GM12878 (cell line): ENCODE measurements around the gene KANSL2. TPM values are rescaled to one million over a fixed set of nuclear protein-coding genes. Genes with fewer than 3 reads are reported as not detected.

Experiments
- BMI1 ChIP-seq: fragments of 450-650 bp; IDR thresholded peaks from 2 replicates; pipeline ENCODE4 v1.6.1; 2016; ENCODE audit warnings: mild to moderate bottlenecking, moderate library complexity, borderline replicate concordance
- CHD2 ChIP-seq: IDR thresholded peaks from 2 replicates; pipeline ENCODE4 v1.6.1; 2011; ENCODE audit warnings: low read depth, low read length, improper control_type of control experiment, borderline replicate concordance
- ESRRA ChIP-seq: IDR thresholded peaks from 2 replicates; pipeline ENCODE4 v1.6.1; 2012; ENCODE audit warnings: mild to moderate bottlenecking, low read length, improper control_type of control experiment
- MLLT1 ChIP-seq: fragments of 450-650 bp; IDR thresholded peaks from 2 replicates; pipeline ENCODE4 v1.6.1; 2016; ENCODE audit warnings: mild to moderate bottlenecking
- PKNOX1 ChIP-seq: fragments of 450-650 bp; IDR thresholded peaks from 2 replicates; pipeline ENCODE4 v1.6.1; 2016; ENCODE audit warnings: mild to moderate bottlenecking
- SPI1 ChIP-seq: IDR thresholded peaks from 2 replicates; pipeline ENCODE4 v1.6.1; 2011; ENCODE audit warnings: low read depth, mild to moderate bottlenecking, low read length, moderate library complexity, borderline replicate concordance; ENCODE audit not compliant: insufficient read depth
- polyA plus RNA-seq, 11 experiments: library from polyadenylated mRNA; depleted of rRNA in 4 of 11; unstranded in 6 of 11; stranded (reverse) in 5 of 11; fragments of >200 nt; fragmentation: Nextera tagmentation in 4 of 11; fragmentation: Illumina TruSeq in 1 of 11; extraction: Ambion mirVana in 4 of 11; extraction: Trizol in 1 of 11; gene quantifications; 1 replicate in 1 of 11; 2 replicates in 10 of 11; pipeline versions ENCODE4 v1.2.1 to v1.2.3, GENCODE V29; 2011 to 2016; ENCODE audit warnings: inconsistent platforms in 2 of 11, missing spikeins in 2 of 11, low read depth in 1 of 11
- total RNA-seq, 4 experiments: library from RNA; depleted of rRNA in 3 of 4; stranded (reverse); fragments of >200 nt in 3 of 4; fragmentation: Illumina TruSeq in 1 of 4; extraction: Trizol in 1 of 4; gene quantifications; 2 replicates each; pipeline versions ENCODE4 v1.2.1 to v1.2.3, GENCODE V29; 2013 to 2021
- TF ChIP-seq, protein P1 (sequence below): fragments of 450-650 bp; IDR thresholded peaks from 2 replicates; pipeline ENCODE4 v1.6.1; 2016; ENCODE audit warnings: mild to moderate bottlenecking, moderate library complexity, borderline replicate concordance
- TF ChIP-seq, protein P2 (sequence below): IDR thresholded peaks from 2 replicates; pipeline ENCODE4 v1.6.1; 2012; ENCODE audit warnings: low read depth, low read length, improper control_type of control experiment

KANSL2 gene
- total and polyA plus RNA-seq, 10 of the 15 experiments (the other 5 are each of a cell fraction or from before 2014, with no cell fraction given): 28.1 to 54.8 (median 40.9) TPM

DNA sequence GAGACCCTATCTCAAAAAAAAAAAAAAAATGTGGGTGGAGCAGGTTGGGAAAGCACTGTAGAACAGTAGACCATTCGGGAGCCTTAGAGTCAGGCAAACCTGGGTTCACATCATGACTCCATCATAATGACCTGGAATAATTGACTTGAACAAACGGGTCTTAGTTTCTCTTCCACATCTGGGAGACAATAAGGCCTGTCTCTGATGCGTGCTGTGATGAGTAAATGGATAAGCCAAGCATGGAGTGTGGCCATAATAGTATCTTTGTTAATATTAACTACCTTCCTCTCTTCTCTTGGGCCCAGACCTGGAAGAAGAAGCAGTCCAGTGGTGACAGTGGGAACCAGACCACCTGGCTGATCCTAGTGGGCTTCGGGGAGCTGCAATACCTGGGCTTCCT, 54.5 kb downstream of the KANSL2 start (continued):
- TF ChIP-seq, protein P1, sequence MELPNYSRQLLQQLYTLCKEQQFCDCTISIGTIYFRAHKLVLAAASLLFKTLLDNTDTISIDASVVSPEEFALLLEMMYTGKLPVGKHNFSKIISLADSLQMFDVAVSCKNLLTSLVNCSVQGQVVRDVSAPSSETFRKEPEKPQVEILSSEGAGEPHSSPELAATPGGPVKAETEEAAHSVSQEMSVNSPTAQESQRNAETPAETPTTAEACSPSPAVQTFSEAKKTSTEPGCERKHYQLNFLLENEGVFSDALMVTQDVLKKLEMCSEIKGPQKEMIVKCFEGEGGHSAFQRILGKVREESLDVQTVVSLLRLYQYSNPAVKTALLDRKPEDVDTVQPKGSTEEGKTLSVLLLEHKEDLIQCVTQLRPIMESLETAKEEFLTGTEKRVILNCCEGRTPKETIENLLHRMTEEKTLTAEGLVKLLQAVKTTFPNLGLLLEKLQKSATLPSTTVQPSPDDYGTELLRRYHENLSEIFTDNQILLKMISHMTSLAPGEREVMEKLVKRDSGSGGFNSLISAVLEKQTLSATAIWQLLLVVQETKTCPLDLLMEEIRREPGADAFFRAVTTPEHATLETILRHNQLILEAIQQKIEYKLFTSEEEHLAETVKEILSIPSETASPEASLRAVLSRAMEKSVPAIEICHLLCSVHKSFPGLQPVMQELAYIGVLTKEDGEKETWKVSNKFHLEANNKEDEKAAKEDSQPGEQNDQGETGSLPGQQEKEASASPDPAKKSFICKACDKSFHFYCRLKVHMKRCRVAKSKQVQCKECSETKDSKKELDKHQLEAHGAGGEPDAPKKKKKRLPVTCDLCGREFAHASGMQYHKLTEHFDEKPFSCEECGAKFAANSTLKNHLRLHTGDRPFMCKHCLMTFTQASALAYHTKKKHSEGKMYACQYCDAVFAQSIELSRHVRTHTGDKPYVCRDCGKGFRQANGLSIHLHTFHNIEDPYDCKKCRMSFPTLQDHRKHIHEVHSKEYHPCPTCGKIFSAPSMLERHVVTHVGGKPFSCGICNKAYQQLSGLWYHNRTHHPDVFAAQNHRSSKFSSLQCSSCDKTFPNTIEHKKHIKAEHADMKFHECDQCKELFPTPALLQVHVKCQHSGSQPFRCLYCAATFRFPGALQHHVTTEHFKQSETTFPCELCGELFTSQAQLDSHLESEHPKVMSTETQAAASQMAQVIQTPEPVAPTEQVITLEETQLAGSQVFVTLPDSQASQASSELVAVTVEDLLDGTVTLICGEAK: no peak
- TF ChIP-seq PKNOX1: no peak
- no peak for TF ChIP-seq SPI1
- TF ChIP-seq MLLT1: no peak
- no peak for TF ChIP-seq ESRRA
- no peak for TF ChIP-seq CHD2
- TF ChIP-seq, protein P2, sequence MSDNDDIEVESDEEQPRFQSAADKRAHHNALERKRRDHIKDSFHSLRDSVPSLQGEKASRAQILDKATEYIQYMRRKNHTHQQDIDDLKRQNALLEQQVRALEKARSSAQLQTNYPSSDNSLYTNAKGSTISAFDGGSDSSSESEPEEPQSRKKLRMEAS: no peak
- no peak for TF ChIP-seq BMI1
